Measurements from ENCODE around the gene PARVA.

Gene PARVA

GRCh38 chr11:12411806-12412727 is 34.7 kb downstream of the PARVA start:
- TF ChIP-seq RAD21 (IDR thresholded peaks at IDR 0.05; ENCODE audit: low read depth) (peak; percentile 54), CEBPB (IDR thresholded peaks at IDR 0.05) (no peak)

GRCh38 chr11:12413141-12414052 is 36.0 kb downstream of the PARVA start:
- no peak for TF ChIP-seq FOXM1 (IDR thresholded peaks at IDR 0.05; ENCODE audit: borderline replicate concordance, low read depth)
- no peak for TF ChIP-seq NFIC (IDR thresholded peaks at IDR 0.05)
- no peak for TF ChIP-seq TEAD4 (IDR thresholded peaks at IDR 0.05)

- TF ChIP-seq NFIC (IDR thresholded peaks at IDR 0.05) (no peak), ZBTB7A (IDR thresholded peaks at IDR 0.05; ENCODE audit: low read depth) (no peak), EGR1 (IDR thresholded peaks at IDR 0.05) (no peak), TCF12 (IDR thresholded peaks at IDR 0.05; ENCODE audit: low read depth) (no peak), MAX (IDR thresholded peaks at IDR 0.05) (no peak), RAD21 (IDR thresholded peaks at IDR 0.05; ENCODE audit: low read depth) (no peak), TEAD4 (IDR thresholded peaks at IDR 0.05) (no peak)
Observed at GRCh38 chr11:12414611-12415010, 37.2 kb downstream of the PARVA start.

GRCh38 chr11:12415342-12415966 is 38.1 kb downstream of the PARVA start:
- TF ChIP-seq TCF12 (IDR thresholded peaks at IDR 0.05; ENCODE audit: low read depth) (no peak), RAD21 (IDR thresholded peaks at IDR 0.05; ENCODE audit: low read depth) (no peak), FOXM1 (IDR thresholded peaks at IDR 0.05; ENCODE audit: borderline replicate concordance, low read depth) (no peak), TEAD4 (IDR thresholded peaks at IDR 0.05) (no peak), YY1 (IDR thresholded peaks at IDR 0.05; ENCODE audit: low read depth) (no peak), REST (IDR thresholded peaks at IDR 0.05; ENCODE audit: low read depth) (no peak), TAF1 (IDR thresholded peaks at IDR 0.05; ENCODE audit: low read depth) (no peak), EGR1 (IDR thresholded peaks at IDR 0.05) (no peak)

- TF ChIP-seq TCF12 (IDR thresholded peaks at IDR 0.05; ENCODE audit: low read depth) (no peak), USF1 (IDR thresholded peaks at IDR 0.05) (no peak)
Observed at GRCh38 chr11:12416552-12416951, 39.2 kb downstream of the PARVA start.

- TF ChIP-seq ZBTB7A (IDR thresholded peaks at IDR 0.05; ENCODE audit: low read depth) (no peak), RAD21 (IDR thresholded peaks at IDR 0.05; ENCODE audit: low read depth) (no peak), USF1 (IDR thresholded peaks at IDR 0.05) (no peak), TEAD4 (IDR thresholded peaks at IDR 0.05) (no peak), CEBPB (IDR thresholded peaks at IDR 0.05) (no peak)
Observed at GRCh38 chr11:12417691-12418611, 40.6 kb downstream of the PARVA start.

- no peak for TF ChIP-seq CREB1 (IDR thresholded peaks at IDR 0.05; ENCODE audit: low read depth)
- TF ChIP-seq TCF12 (IDR thresholded peaks at IDR 0.05; ENCODE audit: low read depth) = no peak
- TF ChIP-seq CEBPB (IDR thresholded peaks at IDR 0.05) = no peak
- TF ChIP-seq REST (IDR thresholded peaks at IDR 0.05; ENCODE audit: low read depth) = no peak
- no peak for TF ChIP-seq EP300 (IDR thresholded peaks at IDR 0.05; ENCODE audit: borderline replicate concordance)
- no peak for TF ChIP-seq EGR1 (IDR thresholded peaks at IDR 0.05)
- TF ChIP-seq USF1 (IDR thresholded peaks at IDR 0.05) = no peak
- TF ChIP-seq MAX (IDR thresholded peaks at IDR 0.05) = no peak
- TF ChIP-seq TEAD4 (IDR thresholded peaks at IDR 0.05) = no peak
- no peak for TF ChIP-seq ZBTB7A (IDR thresholded peaks at IDR 0.05; ENCODE audit: low read depth)
- no peak for TF ChIP-seq TAF1 (IDR thresholded peaks at IDR 0.05; ENCODE audit: low read depth)
- TF ChIP-seq NFIC (IDR thresholded peaks at IDR 0.05) = no peak
Observed at GRCh38 chr11:12420040-12420439, 42.7 kb downstream of the PARVA start.

All from Ishikawa (cell line).